Type B pancreatic cell (in vitro differentiated cells): Measurements from ENCODE around the gene PARVA. TPM values are rescaled to one million over a fixed set of nuclear protein-coding genes. Genes with fewer than 3 reads are reported as not detected.

Experiments used
- DNase-seq: peaks from one replicate; pipeline ENCODE4 v3.0.0; 2021; ENCODE audit warnings: mixed read lengths; ENCODE audit not compliant: unreplicated experiment; ENCODE audit errors: extremely low spot score
- H3K27ac Mint-ChIP-seq: 2 replicates; pipeline ENCODE4 v1.8.0; 2021; ENCODE audit warnings: mild to moderate bottlenecking, mixed read lengths
- H3K27me3 Mint-ChIP-seq: 2 replicates; pipeline ENCODE4 v1.8.0; 2021; ENCODE audit warnings: mixed read lengths
- H3K36me3 Mint-ChIP-seq: 2 replicates; pipeline ENCODE4 v1.8.0; 2021; ENCODE audit warnings: mixed read lengths
- H3K4me1 Mint-ChIP-seq: one replicate; pipeline ENCODE4 v1.8.0; 2021; ENCODE audit warnings: mixed read lengths; ENCODE audit not compliant: unreplicated experiment
- H3K4me3 Mint-ChIP-seq: 2 replicates; pipeline ENCODE4 v1.8.0; 2021; ENCODE audit warnings: mild to moderate bottlenecking, mixed read lengths
- H3K9me3 Mint-ChIP-seq: 2 replicates; pipeline ENCODE4 v1.8.0; 2021; ENCODE audit warnings: mixed read lengths
- long read RNA-seq: library from polyadenylated mRNA; unstranded; transcript quantifications from one replicate; pipeline ENCODE4 v2.0.0, GENCODE V29; 2020
- total RNA-seq: library from RNA; stranded (reverse); gene quantifications from 2 replicates; pipeline ENCODE4 v1.2.1, GENCODE V29; 2021; ENCODE audit warnings: low replicate concordance
- TF ChIP-seq, protein P1 (sequence below): fragments of 200-600 bp; sonication (generic); conservative IDR thresholded peaks from 2 replicates; pipeline ENCODE4 v1.5.0; 2021; ENCODE audit warnings: antibody characterized with exemption, mild to moderate bottlenecking

The PARVA gene, protein sequence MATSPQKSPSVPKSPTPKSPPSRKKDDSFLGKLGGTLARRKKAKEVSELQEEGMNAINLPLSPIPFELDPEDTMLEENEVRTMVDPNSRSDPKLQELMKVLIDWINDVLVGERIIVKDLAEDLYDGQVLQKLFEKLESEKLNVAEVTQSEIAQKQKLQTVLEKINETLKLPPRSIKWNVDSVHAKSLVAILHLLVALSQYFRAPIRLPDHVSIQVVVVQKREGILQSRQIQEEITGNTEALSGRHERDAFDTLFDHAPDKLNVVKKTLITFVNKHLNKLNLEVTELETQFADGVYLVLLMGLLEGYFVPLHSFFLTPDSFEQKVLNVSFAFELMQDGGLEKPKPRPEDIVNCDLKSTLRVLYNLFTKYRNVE
- 32.3 and 49.4 TPM in 2 replicates for total RNA-seq
- long read RNA-seq, full-length matches to known transcripts = 60 of 83 reads
- long read RNA-seq, partial matches to known transcripts = 9 of 83 reads
- long read RNA-seq, other reads (novel, unspliced or antisense) = 14 of 83 reads

DNA sequence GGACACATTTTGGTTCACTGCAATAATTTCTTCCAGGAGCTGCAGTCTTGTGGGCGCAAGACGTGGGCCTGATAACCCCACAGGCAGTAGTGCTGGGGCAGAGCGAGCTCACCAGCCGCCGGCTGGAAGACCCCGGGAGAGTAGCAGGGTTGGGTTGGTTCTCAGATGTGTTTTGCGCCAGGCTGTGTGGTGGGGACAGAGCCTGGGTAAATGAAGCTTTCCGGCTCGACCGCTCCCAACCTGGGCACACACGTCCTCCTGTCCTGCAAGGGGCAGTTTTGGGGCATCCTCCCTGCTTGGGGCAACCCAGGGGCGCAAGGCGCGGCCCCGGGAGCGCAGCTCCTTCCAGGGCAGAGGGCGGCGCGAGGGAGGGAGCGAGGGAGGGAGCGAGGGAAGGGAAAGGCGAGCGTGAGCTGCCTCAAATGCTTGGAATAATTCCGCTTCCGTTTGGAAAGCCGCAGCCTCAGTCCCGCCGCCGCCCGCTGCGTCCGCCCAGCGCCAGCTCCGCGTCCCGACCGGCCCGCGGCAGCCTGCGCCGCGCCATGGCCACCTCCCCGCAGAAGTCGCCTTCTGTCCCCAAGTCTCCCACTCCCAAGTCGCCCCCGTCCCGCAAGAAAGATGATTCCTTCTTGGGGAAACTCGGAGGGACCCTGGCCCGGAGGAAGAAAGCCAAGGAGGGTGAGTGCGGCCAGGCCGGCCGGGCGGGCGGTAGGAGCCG, at the start of gene PARVA:
PARVA (plus strand) TSS at position 466 of the 718 bp plus-strand sequence; CDS start at position 543, 77 bp downstream.
- Mint-ChIP-seq H3K27ac (peak within 1 kb of the TSS; percentile 95), H3K4me1 (peaks cover 18% of the 10 kb centered on the region), H3K4me3 (peak within 1 kb of the TSS; percentile 98), H3K27me3 (no peaks in the 10 kb centered on the region), H3K36me3 (peaks cover 3% of the 10 kb centered on the region), H3K9me3 (no peaks in the 10 kb centered on the region)
- TF ChIP-seq, protein P1, sequence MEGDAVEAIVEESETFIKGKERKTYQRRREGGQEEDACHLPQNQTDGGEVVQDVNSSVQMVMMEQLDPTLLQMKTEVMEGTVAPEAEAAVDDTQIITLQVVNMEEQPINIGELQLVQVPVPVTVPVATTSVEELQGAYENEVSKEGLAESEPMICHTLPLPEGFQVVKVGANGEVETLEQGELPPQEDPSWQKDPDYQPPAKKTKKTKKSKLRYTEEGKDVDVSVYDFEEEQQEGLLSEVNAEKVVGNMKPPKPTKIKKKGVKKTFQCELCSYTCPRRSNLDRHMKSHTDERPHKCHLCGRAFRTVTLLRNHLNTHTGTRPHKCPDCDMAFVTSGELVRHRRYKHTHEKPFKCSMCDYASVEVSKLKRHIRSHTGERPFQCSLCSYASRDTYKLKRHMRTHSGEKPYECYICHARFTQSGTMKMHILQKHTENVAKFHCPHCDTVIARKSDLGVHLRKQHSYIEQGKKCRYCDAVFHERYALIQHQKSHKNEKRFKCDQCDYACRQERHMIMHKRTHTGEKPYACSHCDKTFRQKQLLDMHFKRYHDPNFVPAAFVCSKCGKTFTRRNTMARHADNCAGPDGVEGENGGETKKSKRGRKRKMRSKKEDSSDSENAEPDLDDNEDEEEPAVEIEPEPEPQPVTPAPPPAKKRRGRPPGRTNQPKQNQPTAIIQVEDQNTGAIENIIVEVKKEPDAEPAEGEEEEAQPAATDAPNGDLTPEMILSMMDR = no peak
- DNase-seq = peak; percentile 79

DNA sequence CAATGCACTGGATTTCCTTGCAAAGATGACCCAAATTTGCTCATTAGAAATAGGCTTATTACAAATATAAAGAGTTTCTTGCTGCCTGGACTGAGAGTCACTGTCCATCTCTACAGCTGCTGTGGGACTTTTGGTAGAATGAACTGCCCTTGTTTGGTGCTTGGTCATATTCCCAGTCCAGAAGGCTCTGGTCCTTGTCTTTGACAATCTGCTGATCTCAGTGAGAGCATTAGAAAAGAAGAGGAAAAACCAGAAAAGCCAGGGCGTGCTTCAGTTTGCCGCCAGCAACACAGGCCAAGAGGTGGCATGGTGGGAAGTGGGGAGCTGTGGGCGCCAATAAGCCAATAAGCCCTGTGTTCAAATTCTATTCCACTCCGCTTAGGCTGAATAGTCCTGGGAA, 48.2 kb upstream of the PARVA start:
- no peaks in the 10 kb centered on the region for H3K36me3 Mint-ChIP-seq
- no peaks in the 10 kb centered on the region for H3K9me3 Mint-ChIP-seq

DNA sequence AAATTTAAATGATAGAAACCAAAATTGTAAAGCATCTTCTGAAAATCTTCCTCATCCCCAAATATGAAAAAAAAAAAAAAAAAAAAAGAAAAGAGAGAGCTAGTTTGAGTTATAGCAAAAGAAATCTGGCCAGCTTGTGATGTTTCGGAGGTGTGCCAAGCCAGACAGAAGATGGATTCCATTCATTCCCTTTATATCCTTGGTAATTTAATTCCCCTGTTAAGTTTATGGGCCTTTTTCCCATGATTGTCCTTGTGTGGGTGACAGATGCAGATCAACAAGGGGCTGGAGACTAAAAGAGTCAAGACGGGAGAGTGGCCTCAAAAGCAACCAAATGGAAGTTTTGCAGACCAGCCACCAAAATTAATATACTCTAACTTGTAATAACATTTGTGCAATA, 47.6 kb upstream of the PARVA start:
- Mint-ChIP-seq H3K4me1 (peaks cover 17% of the 10 kb centered on the region), H3K4me3 (no peak overlapping the region), H3K27me3 (peaks cover 2% of the 10 kb centered on the region), H3K27ac (no peak overlapping the region), H3K36me3 (no peaks in the 10 kb centered on the region), H3K9me3 (no peaks in the 10 kb centered on the region)
- no peak for DNase-seq
- TF ChIP-seq, protein P1 = no peak

More for the DNA sequence above, 48.2 kb upstream of the PARVA start:
- H3K27me3 Mint-ChIP-seq = peaks cover 2% of the 10 kb centered on the region
- TF ChIP-seq, protein P1 = no peak
- peaks cover 17% of the 10 kb centered on the region for H3K4me1 Mint-ChIP-seq
- H3K4me3 Mint-ChIP-seq = no peak overlapping the region
- DNase-seq = no peak
- H3K27ac Mint-ChIP-seq = no peak overlapping the region

DNA sequence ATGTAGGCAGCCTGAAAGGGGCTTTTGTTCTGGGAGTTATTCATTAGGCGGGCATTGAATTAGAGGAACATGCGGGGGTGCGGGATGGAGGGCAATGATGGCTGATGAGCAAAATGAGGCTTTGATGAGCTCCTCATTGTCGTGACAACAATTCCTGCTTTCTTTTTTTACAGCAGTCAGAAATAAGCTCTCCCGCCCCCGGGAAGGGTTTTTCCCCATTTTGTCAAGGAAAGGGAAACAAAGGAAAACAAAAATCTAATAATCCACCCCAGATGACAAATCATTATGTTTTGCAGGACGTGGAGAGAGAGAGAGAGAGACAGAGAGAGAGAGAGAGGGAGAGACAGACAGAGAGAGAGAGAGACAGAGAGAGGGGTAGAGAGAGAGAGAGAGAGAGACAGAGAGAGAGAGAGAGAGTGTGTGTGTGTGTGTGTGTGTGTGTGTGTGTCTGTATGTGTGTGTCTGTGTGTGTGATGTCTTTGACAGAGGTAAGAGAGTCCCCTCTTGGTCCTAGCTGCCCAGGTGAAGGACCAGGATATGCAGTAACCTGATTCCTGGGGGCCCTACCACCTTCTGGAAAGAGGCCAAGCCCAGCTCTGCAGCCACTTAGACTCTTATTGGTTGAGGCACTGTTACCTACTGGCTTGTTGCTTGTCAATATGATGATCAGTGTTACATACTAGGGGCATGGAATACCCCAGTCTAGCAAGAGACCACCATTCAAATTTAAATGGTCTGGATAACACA, 46.7 kb upstream of the PARVA start:
- Mint-ChIP-seq H3K27ac (peak overlapping the region; percentile 10), H3K9me3 (no peaks in the 10 kb centered on the region), H3K4me1 (peaks cover 17% of the 10 kb centered on the region), H3K27me3 (peaks cover 2% of the 10 kb centered on the region), H3K4me3 (peak overlapping the region; percentile 5), H3K36me3 (no peaks in the 10 kb centered on the region)
- TF ChIP-seq, protein P1 = no peak
- DNase-seq = no peak

DNA sequence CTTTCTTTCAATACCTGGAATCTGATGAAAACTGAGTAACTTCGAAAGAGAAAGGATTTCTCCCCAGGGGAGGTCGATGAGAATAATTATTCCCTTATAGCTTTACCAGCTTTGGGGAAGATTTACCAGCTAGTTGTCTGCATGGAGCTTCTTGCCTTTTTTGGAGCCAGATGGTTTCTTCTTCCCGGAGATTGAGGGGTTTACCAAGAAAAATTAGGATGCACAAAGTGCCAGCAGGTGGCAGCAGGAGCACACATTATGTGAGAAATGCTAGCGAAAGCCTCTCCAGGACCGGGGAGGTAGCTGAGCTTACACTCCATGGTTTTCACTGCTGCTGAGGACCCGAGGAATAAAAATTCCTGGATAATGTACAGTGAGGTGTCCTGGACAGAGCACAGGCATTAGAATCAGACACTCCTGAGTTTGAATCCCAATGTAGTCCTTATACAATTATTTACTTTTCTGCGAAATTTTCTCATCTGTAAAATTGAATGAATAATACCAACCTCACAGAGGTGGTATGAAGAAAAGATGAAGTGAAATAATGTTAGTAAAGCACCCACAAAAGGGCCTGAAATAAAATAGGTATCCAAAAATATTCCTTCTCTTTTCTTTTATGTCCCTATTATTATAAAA, 46.0 kb upstream of the PARVA start:
- Mint-ChIP-seq H3K4me1 (peaks cover 17% of the 10 kb centered on the region), H3K4me3 (peak overlapping the region; percentile 4), H3K9me3 (no peaks in the 10 kb centered on the region), H3K27me3 (peaks cover 2% of the 10 kb centered on the region), H3K27ac (peak overlapping the region; percentile 10), H3K36me3 (no peaks in the 10 kb centered on the region)
- TF ChIP-seq, protein P1 = peak; percentile 95
- DNase-seq = peak; percentile 85
